Transverse colon (tissue), 3 donors: Measurements from ENCODE around the gene RNU2-1.
"Not testable (repeated sequence)": the region's sequence is repeated elsewhere in the genome, so short reads cannot be mapped to it uniquely, and the experiment has no call there.

Experiments used
- POLR2A ChIP-seq: fragments of 450-650 bp; IDR thresholded peaks from one replicate; pipeline ENCODE4 v1.6.1; 2016; ENCODE audit warnings: antibody characterized with exemption, mild to moderate bottlenecking, moderate library complexity
- TF ChIP-seq, protein P1 (sequence below), 5 experiments: fragments of 200-600 bp in 3 of 5; fragments of 450-650 bp in 2 of 5; sonication (generic) in 3 of 5; IDR thresholded peaks; 1 replicate in 2 of 5; 2 replicates in 3 of 5; pipeline ENCODE4 v1.5.1; 2016 to 2017; ENCODE audit warnings: antibody characterized with exemption in 5 of 5, inconsistent platforms in 3 of 5, mild to moderate bottlenecking in 2 of 5, moderate library complexity in 1 of 5

DNA sequence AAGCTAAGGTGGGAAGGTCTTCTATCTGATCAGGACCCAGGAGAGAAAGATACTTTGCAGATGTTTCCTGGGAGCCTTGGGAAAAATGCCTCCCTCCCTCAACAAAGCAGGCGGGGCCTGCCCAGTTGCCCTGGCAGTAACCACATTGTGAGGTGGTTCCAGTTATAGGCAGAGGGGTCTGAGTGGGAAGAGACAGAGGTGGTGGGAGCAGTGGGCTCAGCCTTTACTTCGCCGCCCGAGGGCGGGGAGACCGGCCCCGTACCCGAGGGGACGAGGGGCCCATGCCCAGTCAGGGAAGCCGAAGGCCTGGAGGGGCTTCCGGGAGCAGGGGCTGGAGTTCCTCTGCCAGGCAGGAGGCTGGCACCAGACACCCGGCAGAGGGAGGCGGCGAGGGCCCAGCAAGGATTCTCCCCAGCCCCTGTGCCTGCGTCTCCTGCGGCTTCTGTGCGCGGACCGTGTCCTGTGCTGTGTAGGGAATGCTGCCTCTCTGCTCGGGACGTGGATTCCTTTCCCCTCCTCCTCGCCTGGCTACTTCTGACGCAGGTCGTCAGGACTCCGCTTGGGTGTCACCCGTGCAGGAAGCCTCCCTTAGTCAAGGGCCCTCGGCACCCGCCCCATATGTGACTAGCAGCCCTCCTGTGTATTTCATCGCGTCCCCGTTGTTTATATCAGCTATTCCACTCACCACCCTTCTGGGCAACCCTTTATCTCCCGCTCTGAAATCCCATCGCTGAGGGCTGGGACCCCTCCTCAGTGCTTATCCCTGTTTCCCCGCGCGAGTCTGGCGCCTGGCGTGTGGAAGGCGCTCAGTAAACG is 2.4 kb downstream of the RNU2-1 start:
- TF ChIP-seq, protein P1, sequence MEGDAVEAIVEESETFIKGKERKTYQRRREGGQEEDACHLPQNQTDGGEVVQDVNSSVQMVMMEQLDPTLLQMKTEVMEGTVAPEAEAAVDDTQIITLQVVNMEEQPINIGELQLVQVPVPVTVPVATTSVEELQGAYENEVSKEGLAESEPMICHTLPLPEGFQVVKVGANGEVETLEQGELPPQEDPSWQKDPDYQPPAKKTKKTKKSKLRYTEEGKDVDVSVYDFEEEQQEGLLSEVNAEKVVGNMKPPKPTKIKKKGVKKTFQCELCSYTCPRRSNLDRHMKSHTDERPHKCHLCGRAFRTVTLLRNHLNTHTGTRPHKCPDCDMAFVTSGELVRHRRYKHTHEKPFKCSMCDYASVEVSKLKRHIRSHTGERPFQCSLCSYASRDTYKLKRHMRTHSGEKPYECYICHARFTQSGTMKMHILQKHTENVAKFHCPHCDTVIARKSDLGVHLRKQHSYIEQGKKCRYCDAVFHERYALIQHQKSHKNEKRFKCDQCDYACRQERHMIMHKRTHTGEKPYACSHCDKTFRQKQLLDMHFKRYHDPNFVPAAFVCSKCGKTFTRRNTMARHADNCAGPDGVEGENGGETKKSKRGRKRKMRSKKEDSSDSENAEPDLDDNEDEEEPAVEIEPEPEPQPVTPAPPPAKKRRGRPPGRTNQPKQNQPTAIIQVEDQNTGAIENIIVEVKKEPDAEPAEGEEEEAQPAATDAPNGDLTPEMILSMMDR (IDR thresholded peaks at IDR 0.05), result not testable (repeated sequence)
- not testable (repeated sequence) for TF ChIP-seq POLR2A
